Uterus (tissue), 4 donors: ENCODE measurements around the gene ZNF414. TPM values are rescaled to one million over a fixed set of nuclear protein-coding genes. Genes with fewer than 3 reads are reported as not detected.

ENCODE experiments used
- DNase-seq, 2 donors: peaks; one replicate each; pipeline ENCODE4 v3.0.0-alpha.2; 2019 to 2020
- H3K27ac ChIP-seq, 2 donors: fragments of 200-600 bp; sonication (generic); 1 replicate in 1 of 2; 2 replicates in 1 of 2; pipeline ENCODE4 v1.5.1; 2016 to 2018
- H3K27me3 ChIP-seq, 2 donors: fragments of 200-600 bp; sonication (generic); one replicate each; pipeline ENCODE4 v1.5.1; 2018 to 2019; ENCODE audit warnings: control low read depth in 1 of 2
- H3K36me3 ChIP-seq, 2 donors: fragments of 200-600 bp; sonication (generic); one replicate each; pipeline ENCODE4 v1.5.1; 2019; ENCODE audit warnings: control low read depth in 1 of 2
- H3K4me1 ChIP-seq, 2 donors: fragments of 200-600 bp; sonication (generic); one replicate each; pipeline ENCODE4 v1.5.1; 2018 to 2019; ENCODE audit warnings: control low read depth in 1 of 2
- H3K4me3 ChIP-seq, 2 donors: fragments of 200-600 bp; sonication (generic); 1 replicate in 1 of 2; 2 replicates in 1 of 2; pipeline ENCODE4 v1.5.1; 2018 to 2019; ENCODE audit warnings: mild to moderate bottlenecking in 1 of 2
- H3K9me3 ChIP-seq, 2 donors: fragments of 200-600 bp; sonication (generic); one replicate each; pipeline ENCODE4 v1.5.1; 2019; ENCODE audit warnings: control low read depth in 1 of 2
- POLR2A ChIP-seq, 2 donors: fragments of 450-650 bp; IDR thresholded peaks; one replicate each; pipeline ENCODE4 v1.6.1; 2016; ENCODE audit warnings: antibody characterized with exemption in 2 of 2, mild to moderate bottlenecking in 1 of 2, moderate library complexity in 1 of 2
- intact Hi-C: fragments of 100-400 bp; cut with DNase I; formaldehyde crosslinking; loops from one replicate; pipeline ENCODE4 v1.15.1; 2023; ENCODE audit warnings: low total_unique reads
- total RNA-seq, 4 donors: library from RNA; depleted of rRNA in 3 of 4; stranded (reverse); fragments of >200 nt in 3 of 4; gene quantifications; one replicate each; pipeline versions ENCODE4 v1.1.0 to v1.2.4, GENCODE V29; 2014 to 2023
- TF ChIP-seq, protein P1 (sequence below), 4 experiments: fragments of 200-600 bp in 2 of 4; fragments of 450-650 bp in 2 of 4; sonication (generic) in 2 of 4; IDR thresholded peaks; one replicate each; pipeline ENCODE4 v1.5.1; 2016 to 2019; ENCODE audit warnings: antibody characterized with exemption in 4 of 4, mild to moderate bottlenecking in 2 of 4, moderate library complexity in 1 of 4
- donor health status: DM: yes; HTN: yes; CAD: no.

The ZNF414 gene
- total RNA-seq, 4 donors from 2014 or later: 11.6 to 275 (median 24.4) TPM

DNA sequence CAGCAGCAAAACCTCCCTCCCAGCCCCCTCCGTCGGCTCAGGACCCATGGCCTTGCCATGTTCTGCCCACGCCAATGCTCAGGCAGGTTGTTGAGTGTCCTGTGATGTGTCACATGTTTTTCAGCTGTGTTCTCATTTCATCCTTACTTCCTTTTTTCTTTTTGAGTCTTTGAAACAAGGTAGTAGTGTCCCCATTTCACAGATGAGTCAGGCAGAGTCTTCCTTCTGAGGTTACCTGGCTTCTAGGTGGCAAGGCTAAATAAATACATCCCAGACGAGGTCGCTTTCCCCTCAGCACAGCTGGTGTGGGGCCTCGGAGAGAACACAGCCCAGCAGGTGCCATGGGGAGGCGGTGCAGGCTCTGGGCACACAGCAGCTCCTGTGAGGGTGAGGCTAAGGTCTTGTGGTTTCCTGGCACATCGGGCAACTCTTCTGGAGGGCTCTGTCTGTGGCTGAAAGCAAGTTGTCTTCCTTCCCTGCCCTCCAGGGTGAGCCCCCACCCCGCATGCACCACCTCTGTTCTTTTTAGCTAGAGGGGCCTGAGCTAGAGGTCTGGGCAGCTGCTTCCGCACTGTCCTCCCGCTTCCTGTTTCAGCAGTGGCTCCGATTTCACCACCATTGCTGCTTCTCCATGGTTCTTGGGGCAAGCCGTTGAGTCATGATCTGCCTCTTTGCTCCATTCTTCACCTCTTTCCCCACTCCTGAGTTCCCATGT, 26.7 kb downstream of the ZNF414 start:
- DNase-seq: no peak
- Histone ChIP-seq H3K27me3 (no peaks in the 10 kb centered on the region), H3K27ac (no peak overlapping the region), H3K4me3 (no peak overlapping the region), H3K36me3 (no peaks in the 10 kb centered on the region), H3K4me1 (no peaks in the 10 kb centered on the region), H3K9me3 (no peaks in the 10 kb centered on the region)
- intact Hi-C loops: no loop called here
- TF ChIP-seq, protein P1, sequence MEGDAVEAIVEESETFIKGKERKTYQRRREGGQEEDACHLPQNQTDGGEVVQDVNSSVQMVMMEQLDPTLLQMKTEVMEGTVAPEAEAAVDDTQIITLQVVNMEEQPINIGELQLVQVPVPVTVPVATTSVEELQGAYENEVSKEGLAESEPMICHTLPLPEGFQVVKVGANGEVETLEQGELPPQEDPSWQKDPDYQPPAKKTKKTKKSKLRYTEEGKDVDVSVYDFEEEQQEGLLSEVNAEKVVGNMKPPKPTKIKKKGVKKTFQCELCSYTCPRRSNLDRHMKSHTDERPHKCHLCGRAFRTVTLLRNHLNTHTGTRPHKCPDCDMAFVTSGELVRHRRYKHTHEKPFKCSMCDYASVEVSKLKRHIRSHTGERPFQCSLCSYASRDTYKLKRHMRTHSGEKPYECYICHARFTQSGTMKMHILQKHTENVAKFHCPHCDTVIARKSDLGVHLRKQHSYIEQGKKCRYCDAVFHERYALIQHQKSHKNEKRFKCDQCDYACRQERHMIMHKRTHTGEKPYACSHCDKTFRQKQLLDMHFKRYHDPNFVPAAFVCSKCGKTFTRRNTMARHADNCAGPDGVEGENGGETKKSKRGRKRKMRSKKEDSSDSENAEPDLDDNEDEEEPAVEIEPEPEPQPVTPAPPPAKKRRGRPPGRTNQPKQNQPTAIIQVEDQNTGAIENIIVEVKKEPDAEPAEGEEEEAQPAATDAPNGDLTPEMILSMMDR (IDR thresholded peaks at IDR 0.05): no peak
- no peak for TF ChIP-seq POLR2A (IDR thresholded peaks at IDR 0.05)

DNA sequence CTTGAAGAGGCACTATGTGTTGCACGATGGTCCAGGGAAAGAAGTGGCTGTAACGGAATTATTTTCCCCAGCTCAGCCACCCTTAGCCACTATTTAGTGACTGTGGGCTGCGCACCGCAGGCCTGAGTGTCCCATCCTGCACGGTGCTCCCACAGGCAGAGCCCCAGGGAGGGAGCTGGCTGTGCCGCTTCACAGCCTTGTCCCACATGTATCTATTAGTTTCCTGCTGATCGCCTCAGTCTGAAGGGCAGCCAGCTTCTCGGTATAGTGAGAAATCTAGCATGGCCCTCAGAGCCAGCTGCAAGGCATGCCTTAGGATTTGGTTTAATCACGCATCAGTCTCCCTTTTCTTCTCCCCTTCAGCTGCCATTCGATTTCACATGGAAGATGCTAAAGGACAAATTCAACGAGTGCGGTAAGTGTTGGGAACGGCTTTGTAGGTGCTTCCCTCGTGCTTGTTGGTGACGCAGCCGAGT, 27.3 kb downstream of the ZNF414 start:
- Histone ChIP-seq H3K9me3 (no peaks in the 10 kb centered on the region), H3K27ac (no peak overlapping the region), H3K4me1 (no peaks in the 10 kb centered on the region), H3K27me3 (no peaks in the 10 kb centered on the region), H3K4me3 (no peak overlapping the region), H3K36me3 (no peaks in the 10 kb centered on the region)
- no peak for DNase-seq
- TF ChIP-seq, protein P1 (IDR thresholded peaks at IDR 0.05): no peak
- no peak for TF ChIP-seq POLR2A (IDR thresholded peaks at IDR 0.05)
- intact Hi-C loops: no loop called here

DNA sequence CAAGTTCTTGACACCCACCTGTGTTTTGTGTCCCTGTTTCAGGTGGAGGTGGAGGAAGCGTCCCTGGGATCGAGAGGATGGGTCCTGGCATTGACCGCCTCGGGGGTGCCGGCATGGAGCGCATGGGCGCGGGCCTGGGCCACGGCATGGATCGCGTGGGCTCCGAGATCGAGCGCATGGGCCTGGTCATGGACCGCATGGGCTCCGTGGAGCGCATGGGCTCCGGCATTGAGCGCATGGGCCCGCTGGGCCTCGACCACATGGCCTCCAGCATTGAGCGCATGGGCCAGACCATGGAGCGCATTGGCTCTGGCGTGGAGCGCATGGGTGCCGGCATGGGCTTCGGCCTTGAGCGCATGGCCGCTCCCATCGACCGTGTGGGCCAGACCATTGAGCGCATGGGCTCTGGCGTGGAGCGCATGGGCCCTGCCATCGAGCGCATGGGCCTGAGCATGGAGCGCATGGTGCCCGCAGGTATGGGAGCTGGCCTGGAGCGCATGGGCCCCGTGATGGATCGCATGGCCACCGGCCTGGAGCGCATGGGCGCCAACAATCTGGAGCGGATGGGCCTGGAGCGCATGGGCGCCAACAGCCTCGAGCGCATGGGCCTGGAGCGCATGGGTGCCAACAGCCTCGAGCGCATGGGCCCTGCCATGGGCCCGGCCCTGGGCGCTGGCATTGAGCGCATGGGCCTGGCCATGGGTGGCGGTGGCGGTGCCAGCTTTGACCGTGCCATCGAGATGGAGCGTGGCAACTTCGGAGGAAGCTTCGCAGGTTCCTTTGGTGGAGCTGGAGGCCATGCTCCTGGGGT, 28.2 kb downstream of the ZNF414 start:
- Histone ChIP-seq H3K27me3 (no peaks in the 10 kb centered on the region), H3K36me3 (no peaks in the 10 kb centered on the region), H3K4me3 (no peak overlapping the region), H3K4me1 (no peaks in the 10 kb centered on the region), H3K27ac (no peak overlapping the region), H3K9me3 (no peaks in the 10 kb centered on the region)
- DNase-seq: no peak
- intact Hi-C loops: no loop called here
- TF ChIP-seq, protein P1 (IDR thresholded peaks at IDR 0.05): no peak
- no peak for TF ChIP-seq POLR2A (IDR thresholded peaks at IDR 0.05)

DNA sequence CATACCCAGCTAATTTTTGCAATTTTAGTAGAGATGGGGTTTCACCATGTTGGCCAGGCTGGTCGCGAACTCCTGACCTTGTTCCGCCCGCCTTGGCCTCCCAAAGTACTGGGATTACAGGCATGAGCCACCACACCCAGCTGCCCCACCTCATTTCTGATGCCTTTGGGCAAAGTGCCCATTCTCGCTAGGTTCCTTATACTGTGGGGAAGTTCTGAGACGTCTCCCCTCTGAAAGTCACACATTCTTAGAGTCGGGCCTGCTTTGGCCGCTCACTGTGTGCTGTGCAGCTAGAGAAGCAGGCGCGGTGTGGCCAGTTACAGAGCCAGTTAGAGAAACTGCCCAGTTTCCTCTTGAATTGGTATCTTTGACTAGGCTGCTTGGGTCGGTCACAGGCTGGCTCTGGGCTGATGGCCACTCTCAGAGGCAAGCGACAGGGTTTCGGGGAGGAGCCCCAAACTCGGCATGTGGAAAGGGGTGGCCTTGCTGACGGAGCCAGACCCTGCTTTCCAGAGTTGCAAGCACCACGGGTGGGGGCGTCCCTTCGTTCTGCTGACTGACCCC, 29.6 kb downstream of the ZNF414 start:
- Histone ChIP-seq H3K36me3 (no peaks in the 10 kb centered on the region), H3K4me1 (no peaks in the 10 kb centered on the region), H3K27me3 (no peaks in the 10 kb centered on the region), H3K27ac (no peak overlapping the region), H3K4me3 (no peak overlapping the region), H3K9me3 (no peaks in the 10 kb centered on the region)
- intact Hi-C loops: no loop called here
- DNase-seq: no peak
- TF ChIP-seq, protein P1 (IDR thresholded peaks at IDR 0.05): no peak
- TF ChIP-seq POLR2A (IDR thresholded peaks at IDR 0.05): no peak

DNA sequence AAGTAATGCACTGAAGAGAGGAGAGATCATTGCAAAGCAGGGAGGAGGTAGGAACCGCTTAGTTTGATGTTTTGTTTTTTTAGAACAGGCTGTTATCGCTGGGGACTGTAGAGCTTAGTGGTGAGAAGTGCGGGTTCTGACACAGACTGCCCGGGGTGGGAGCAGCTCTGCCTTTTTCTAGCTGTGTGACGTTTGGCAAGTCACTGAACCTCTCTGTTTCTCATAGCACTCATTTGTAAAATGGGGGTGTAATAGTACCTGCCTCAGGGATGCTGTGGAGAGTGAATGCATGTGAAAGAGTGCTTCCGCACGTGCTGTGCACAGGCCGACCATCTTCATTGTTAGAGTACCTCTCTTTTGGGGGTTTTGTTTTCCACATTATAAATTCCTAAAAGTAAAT, 30.8 kb downstream of the ZNF414 start:
- Histone ChIP-seq H3K27me3 (no peaks in the 10 kb centered on the region), H3K9me3 (no peaks in the 10 kb centered on the region), H3K27ac (no peak overlapping the region), H3K36me3 (no peaks in the 10 kb centered on the region), H3K4me1 (no peaks in the 10 kb centered on the region), H3K4me3 (no peak overlapping the region)
- intact Hi-C loops: no loop called here
- TF ChIP-seq POLR2A (IDR thresholded peaks at IDR 0.05): no peak
- TF ChIP-seq, protein P1 (IDR thresholded peaks at IDR 0.05): no peak
- DNase-seq: no peak
